AG10803 (cell line): ENCODE data around the gene AMOTL2.

Source experiments
- DNase-seq: peaks from one replicate; pipeline ENCODE4 v3.0.0; 2010; ENCODE audit warnings: low read depth
- H3K4me3 ChIP-seq: 2 replicates; pipeline ENCODE4 v1.5.1; 2011; ENCODE audit warnings: mild to moderate bottlenecking, low read length, control low read depth
- TF ChIP-seq, protein P1 (sequence below): conservative IDR thresholded peaks from 2 replicates; pipeline ENCODE4 v1.5.1; 2011; ENCODE audit warnings: mild to moderate bottlenecking, low read length, control low read depth, inconsistent platforms

The AMOTL2 gene

GRCh38 chr3:134344560-134344959 is 29.7 kb downstream of the AMOTL2 start:
- H3K4me3 ChIP-seq: no peak overlapping the region
- TF ChIP-seq, protein P1, sequence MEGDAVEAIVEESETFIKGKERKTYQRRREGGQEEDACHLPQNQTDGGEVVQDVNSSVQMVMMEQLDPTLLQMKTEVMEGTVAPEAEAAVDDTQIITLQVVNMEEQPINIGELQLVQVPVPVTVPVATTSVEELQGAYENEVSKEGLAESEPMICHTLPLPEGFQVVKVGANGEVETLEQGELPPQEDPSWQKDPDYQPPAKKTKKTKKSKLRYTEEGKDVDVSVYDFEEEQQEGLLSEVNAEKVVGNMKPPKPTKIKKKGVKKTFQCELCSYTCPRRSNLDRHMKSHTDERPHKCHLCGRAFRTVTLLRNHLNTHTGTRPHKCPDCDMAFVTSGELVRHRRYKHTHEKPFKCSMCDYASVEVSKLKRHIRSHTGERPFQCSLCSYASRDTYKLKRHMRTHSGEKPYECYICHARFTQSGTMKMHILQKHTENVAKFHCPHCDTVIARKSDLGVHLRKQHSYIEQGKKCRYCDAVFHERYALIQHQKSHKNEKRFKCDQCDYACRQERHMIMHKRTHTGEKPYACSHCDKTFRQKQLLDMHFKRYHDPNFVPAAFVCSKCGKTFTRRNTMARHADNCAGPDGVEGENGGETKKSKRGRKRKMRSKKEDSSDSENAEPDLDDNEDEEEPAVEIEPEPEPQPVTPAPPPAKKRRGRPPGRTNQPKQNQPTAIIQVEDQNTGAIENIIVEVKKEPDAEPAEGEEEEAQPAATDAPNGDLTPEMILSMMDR: no peak
- no peak for DNase-seq

DNA sequence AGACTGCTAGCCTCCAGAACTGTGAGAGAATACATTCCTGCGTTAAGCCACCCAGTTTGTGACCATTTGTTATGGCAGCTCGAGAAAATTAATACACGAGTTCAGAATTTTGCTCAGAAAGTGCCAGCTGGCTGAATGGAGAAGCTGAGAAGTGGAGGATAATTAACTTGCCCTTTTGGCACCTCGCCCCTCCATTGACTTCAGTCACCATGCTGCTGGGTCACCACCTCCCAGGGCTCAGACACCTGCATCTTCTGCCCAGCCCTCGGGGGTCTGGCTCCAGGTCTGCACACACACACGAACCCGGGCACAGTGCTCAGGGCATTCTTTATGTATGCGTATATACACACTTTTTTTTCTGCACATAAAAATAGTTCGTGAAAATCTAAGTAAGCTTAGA is 32.0 kb downstream of the AMOTL2 start:
- DNase-seq: no peak
- H3K4me3 ChIP-seq: no peak overlapping the region
- TF ChIP-seq, protein P1: no peak

- DNase-seq: no peak
- TF ChIP-seq, protein P1: no peak
- H3K4me3 ChIP-seq: no peak overlapping the region
These were observed 32.9 kb downstream of the AMOTL2 start for GRCh38 chr3:134341389-134341788.

DNA sequence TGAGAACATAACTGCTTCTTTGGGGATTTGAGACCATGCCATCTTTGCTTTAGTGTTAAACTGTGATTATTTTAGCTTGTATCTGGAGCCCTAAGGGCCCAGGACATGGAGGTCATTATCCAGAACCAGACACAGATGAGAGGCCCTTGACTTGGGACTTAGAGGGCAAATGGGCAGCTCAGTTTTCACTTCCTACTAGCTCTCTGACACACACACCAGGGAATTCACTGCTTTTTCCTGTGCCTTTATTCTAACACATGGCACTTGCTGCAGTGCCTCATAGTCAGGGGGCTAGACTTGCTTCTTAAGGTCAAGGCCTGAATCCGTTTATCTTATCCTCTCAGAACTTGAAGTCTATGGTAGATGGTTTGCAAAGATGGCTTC is 33.3 kb downstream of the AMOTL2 start:
- TF ChIP-seq, protein P1: no peak
- no peak overlapping the region for H3K4me3 ChIP-seq
- no peak for DNase-seq

- TF ChIP-seq, protein P1: no peak
- no peak overlapping the region for H3K4me3 ChIP-seq
- DNase-seq: peak; percentile 21
These were observed 33.8 kb downstream of the AMOTL2 start for GRCh38 chr3:134340362-134340981.

GRCh38 chr3:134339913-134340312 is 34.3 kb downstream of the AMOTL2 start:
- peak; percentile 38 for DNase-seq
- H3K4me3 ChIP-seq: no peak overlapping the region
- TF ChIP-seq, protein P1: no peak

DNA sequence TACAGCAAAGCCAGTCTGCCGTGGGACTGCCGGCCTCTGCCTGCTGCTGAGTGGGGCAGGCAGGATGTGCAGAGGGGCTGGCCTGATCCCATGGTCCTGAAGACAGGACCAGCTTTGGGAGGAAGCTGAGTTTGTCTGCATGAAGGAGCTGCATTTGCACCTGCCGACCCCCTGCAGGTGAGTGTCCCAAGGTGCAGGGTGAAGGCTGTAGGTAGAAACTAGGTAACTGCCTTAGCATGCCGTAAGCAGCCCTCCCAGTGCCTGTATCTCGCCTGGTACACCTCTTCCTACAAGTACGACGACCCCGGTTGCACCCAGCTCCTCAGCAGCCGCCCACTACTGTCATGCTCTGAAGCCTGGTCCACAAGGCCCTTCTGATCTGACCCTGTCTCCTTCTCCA is 34.9 kb downstream of the AMOTL2 start:
- DNase-seq: no peak
- TF ChIP-seq, protein P1: no peak
- no peak overlapping the region for H3K4me3 ChIP-seq
